Thymus (tissue), 11 donors: ENCODE results near the gene TCAP. TPM values are rescaled to one million over a fixed set of nuclear protein-coding genes. Genes with fewer than 3 reads are reported as not detected.
A peak's percentile ranks its signal among the peaks of the same experiment; 100 is the strongest.

Experiments
- DNase-seq, 9 donors: peaks; one replicate each; pipeline ENCODE4 v3.0.0-alpha.2; 2013; ENCODE audit warnings: low spot score in 9 of 9, low read depth in 6 of 9, missing footprints in 1 of 9
- H3K27ac ChIP-seq, 2 donors: one replicate each; pipeline ENCODE4 v1.5.1; 2013; ENCODE audit warnings: control low read depth in 1 of 2, low read depth in 1 of 2, low read length in 1 of 2, mild to moderate bottlenecking in 1 of 2, moderate library complexity in 1 of 2
- H3K27me3 ChIP-seq, 2 donors: one replicate each; pipeline ENCODE4 v1.5.1; 2013; ENCODE audit warnings: low read length in 1 of 2; ENCODE audit not compliant: control insufficient read depth in 2 of 2, insufficient read depth in 1 of 2
- H3K36me3 ChIP-seq, 2 donors: one replicate each; pipeline ENCODE4 v1.5.1; 2013; ENCODE audit warnings: low read length in 1 of 2, mild to moderate bottlenecking in 1 of 2, moderate library complexity in 1 of 2; ENCODE audit not compliant: control insufficient read depth in 2 of 2, insufficient read depth in 2 of 2
- H3K4me1 ChIP-seq, 2 donors: one replicate each; pipeline ENCODE4 v1.5.1; 2013; ENCODE audit warnings: low read length in 2 of 2; ENCODE audit not compliant: control insufficient read depth in 2 of 2, insufficient read depth in 2 of 2
- H3K4me3 ChIP-seq, 2 donors: one replicate each; pipeline ENCODE4 v1.5.1; 2013; ENCODE audit warnings: low read length in 2 of 2, control low read depth in 1 of 2, mild to moderate bottlenecking in 1 of 2
- H3K9me3 ChIP-seq, 2 donors: one replicate each; pipeline ENCODE4 v1.5.1; 2013; ENCODE audit warnings: low read length in 1 of 2, mild to moderate bottlenecking in 1 of 2; ENCODE audit not compliant: control insufficient read depth in 2 of 2, insufficient read depth in 1 of 2
- WGBS: extraction: QIAGEN DNeasy Blood & Tissue Kit; methylation state at CpG from one replicate; pipeline ENCODE4 v1.1.7; 2013; 5-methylcytosine and 5-hydroxymethylcytosine counted together
- polyA plus RNA-seq: library from polyadenylated mRNA; stranded (reverse); fragments of 200-250 nt; gene quantifications from one replicate; pipeline ENCODE4 v1.2.3, GENCODE V29; 2013
- total RNA-seq: library from RNA; stranded (reverse); fragments of 120-200 nt; gene quantifications from one replicate; pipeline ENCODE4 v1.2.4, GENCODE V29; 2013
- donor health status: healthy.

Gene TCAP
- total and polyA plus RNA-seq, 2 donors: 0.28 to 1.7 TPM

- Histone ChIP-seq H3K4me3 (no peak overlapping the region), H3K4me1 (peaks cover 28 to 81% of the 10 kb centered on the region in 2 donors), H3K36me3 (peaks cover 0 to 3% of the 10 kb centered on the region in 2 donors), H3K27ac (no peak overlapping the region), H3K9me3 (peaks cover 0 to 2% of the 10 kb centered on the region in 2 donors), H3K27me3 (peaks cover 0 to 8% of the 10 kb centered on the region in 2 donors)
- DNase-seq: no peak
- 95% methylated on average over 8 of the region's 8 CpGs for WGBS
Measured at GRCh38 chr17:39635614-39636176, 29.5 kb upstream of the TCAP start.

GRCh38 chr17:39636587-39636926 is 28.6 kb upstream of the TCAP start:
- peaks cover 27 to 80% of the 10 kb centered on the region in 2 donors for H3K4me1 ChIP-seq
- WGBS: 27% methylated on average over 6 of the region's 6 CpGs

GRCh38 chr17:39636927-39637736 is 28.0 kb upstream of the TCAP start, which contains the start of gene STARD3:
Gene STARD3 (plus strand): TSS chr17:39637144. CDS start chr17:39653532, 16,388 bp downstream.
- under 1% methylated on average over 69 of the region's 69 CpGs for WGBS
- peaks cover 0 to 2% of the 10 kb centered on the region in 2 donors for H3K9me3 ChIP-seq
- H3K4me3 ChIP-seq: peak within 1 kb of the TSS; percentile 88 to 92
- H3K27me3 ChIP-seq: peaks cover 0 to 2% of the 10 kb centered on the region in 2 donors
- DNase-seq: peak; percentile 65 to 94 (median 80)
- H3K4me1 ChIP-seq: peaks cover 24 to 75% of the 10 kb centered on the region in 2 donors
- peak within 1 kb of the TSS; percentile 76 to 96 for H3K27ac ChIP-seq
- H3K36me3 ChIP-seq: peaks cover 0 to 3% of the 10 kb centered on the region in 2 donors

More at GRCh38 chr17:39636587-39636926, 28.6 kb upstream of the TCAP start:
- Histone ChIP-seq H3K9me3 (peaks cover 0 to 2% of the 10 kb centered on the region in 2 donors), H3K27me3 (peaks cover 0 to 5% of the 10 kb centered on the region in 2 donors), H3K36me3 (peaks cover 0 to 3% of the 10 kb centered on the region in 2 donors), H3K4me3 (peak overlapping the region; percentile 88 to 92), H3K27ac (peak overlapping the region; percentile 76 to 89)
- DNase-seq: no peak

- peaks cover 21 to 64% of the 10 kb centered on the region in 2 donors for H3K4me1 ChIP-seq
- no peak for DNase-seq
- peaks cover 0 to 2% of the 10 kb centered on the region in 2 donors for H3K9me3 ChIP-seq
- H3K4me3 ChIP-seq: peak overlapping the region; percentile 88 to 92
- peaks cover 0 to 3% of the 10 kb centered on the region in 2 donors for H3K36me3 ChIP-seq
- no peak overlapping the region for H3K27ac ChIP-seq
- 97% methylated on average over 7 of the region's 7 CpGs for WGBS
- H3K27me3 ChIP-seq: no peaks in the 10 kb centered on the region
Measured at GRCh38 chr17:39638317-39638716, 26.8 kb upstream of the TCAP start.

GRCh38 chr17:39639043-39639442 is 26.1 kb upstream of the TCAP start:
- WGBS: 92% methylated on average over 2 of the region's 2 CpGs
- no peak overlapping the region for H3K4me3 ChIP-seq
- H3K9me3 ChIP-seq: peaks cover 0 to 2% of the 10 kb centered on the region in 2 donors
- DNase-seq: no peak
- peaks cover 0 to 3% of the 10 kb centered on the region in 2 donors for H3K36me3 ChIP-seq
- H3K4me1 ChIP-seq: peaks cover 21 to 58% of the 10 kb centered on the region in 2 donors
- no peak overlapping the region for H3K27ac ChIP-seq
- H3K27me3 ChIP-seq: no peaks in the 10 kb centered on the region

GRCh38 chr17:39639566-39640458 is 25.3 kb upstream of the TCAP start:
- no peak for DNase-seq
- peaks cover 21 to 51% of the 10 kb centered on the region in 2 donors for H3K4me1 ChIP-seq
- peaks cover 0 to 3% of the 10 kb centered on the region in 2 donors for H3K36me3 ChIP-seq
- H3K4me3 ChIP-seq: no peak overlapping the region
- H3K27ac ChIP-seq: no peak overlapping the region
- WGBS: 97% methylated on average over 11 of the region's 11 CpGs
- H3K27me3 ChIP-seq: no peaks in the 10 kb centered on the region
- H3K9me3 ChIP-seq: peaks cover 0 to 2% of the 10 kb centered on the region in 2 donors

GRCh38 chr17:39640591-39641031 is 24.5 kb upstream of the TCAP start:
- H3K4me1 ChIP-seq: peaks cover 21 to 53% of the 10 kb centered on the region in 2 donors
- H3K27ac ChIP-seq: no peak overlapping the region
- H3K27me3 ChIP-seq: no peaks in the 10 kb centered on the region
- peaks cover 0 to 2% of the 10 kb centered on the region in 2 donors for H3K9me3 ChIP-seq
- no peak for DNase-seq
- peaks cover 0 to 3% of the 10 kb centered on the region in 2 donors for H3K36me3 ChIP-seq
- WGBS: 51% methylated on average over 4 of the region's 4 CpGs
- H3K4me3 ChIP-seq: no peak overlapping the region

GRCh38 chr17:39641097-39641496 is 24.1 kb upstream of the TCAP start:
- H3K36me3 ChIP-seq: peaks cover 0 to 3% of the 10 kb centered on the region in 2 donors
- no peaks in the 10 kb centered on the region for H3K27me3 ChIP-seq
- no peak overlapping the region for H3K4me3 ChIP-seq
- DNase-seq: no peak
- no peak overlapping the region for H3K27ac ChIP-seq
- 99% methylated on average over 4 of the region's 4 CpGs for WGBS
- peaks cover 20 to 48% of the 10 kb centered on the region in 2 donors for H3K4me1 ChIP-seq
- peaks cover 0 to 2% of the 10 kb centered on the region in 2 donors for H3K9me3 ChIP-seq
